Measurements from ENCODE around the gene STK31. TPM values are rescaled to one million over a fixed set of nuclear protein-coding genes. Genes with fewer than 3 reads are reported as not detected.
"Not testable (repeated sequence)": the region's sequence is repeated elsewhere in the genome, so short reads cannot be mapped to it uniquely, and the experiment has no call there.

Gene STK31
- total and polyA plus RNA-seq, 3 donors from 2014 or later = 59.7 to 79.8 (median 76.8) TPM

GRCh38 chr7:23873306-23873705 is 163.3 kb downstream of the STK31 start:
- no peaks in the 10 kb centered on the region for H3K4me1 ChIP-seq
- intact Hi-C loops (cut with DNase I; ENCODE audit: low total_unique reads) = no loop called here
- no peaks in the 10 kb centered on the region for H3K9me3 ChIP-seq
- no peak for DNase-seq
- no peak overlapping the region for H3K27ac ChIP-seq
- TF ChIP-seq POLR2A (IDR thresholded peaks at IDR 0.05) (no peak), CTCF (IDR thresholded peaks at IDR 0.05) (no peak)
- no peak overlapping the region for H3K4me3 ChIP-seq
- WGBS, 2 donors = 80 to 85% methylated on average over 1 of the region's 1 CpG
- no peaks in the 10 kb centered on the region for H3K27me3 ChIP-seq
- H3K36me3 ChIP-seq (ENCODE audit: low read depth, missing control alignments) = no peaks in the 10 kb centered on the region

- H3K9me3 ChIP-seq; intact Hi-C loops (cut with DNase I; ENCODE audit: low total_unique reads); H3K4me3 ChIP-seq; H3K27me3 ChIP-seq; H3K27ac ChIP-seq; DNase-seq; H3K4me1 ChIP-seq; H3K36me3 ChIP-seq (ENCODE audit: low read depth, missing control alignments): not testable (repeated sequence)
- WGBS, 2 donors = 83 to 87% methylated on average over 3 of the region's 3 CpGs
These were observed 166.5 kb downstream of the STK31 start for GRCh38 chr7:23876526-23876925.

Other genes with a start within 250 kb of the STK31 start
- gene IGF2BP3, start 239.7 kb upstream of the STK31 start, total RNA-seq = 10 to 100 TPM; 20.1 to 36.0 TPM
- 17.8 TPM for gene IGF2BP3, start 239.7 kb upstream of the STK31 start, polyA plus RNA-seq (ENCODE audit: insufficient read depth, low read depth, low replicate concordance)
- 10 to 100 TPM; 62.8 to 76.1 TPM for gene TRA2A, start 178.2 kb upstream of the STK31 start, total RNA-seq
- 60.9 TPM for gene TRA2A, start 178.2 kb upstream of the STK31 start, polyA plus RNA-seq (ENCODE audit: insufficient read depth, low read depth, low replicate concordance)
- 10 to 100 TPM; 32.0 to 97.2 TPM for gene CCDC126, start 112.8 kb upstream of the STK31 start, total RNA-seq
- 80.1 TPM for gene CCDC126, start 112.8 kb upstream of the STK31 start, polyA plus RNA-seq (ENCODE audit: insufficient read depth, low read depth, low replicate concordance)
- gene FAM221A, start 30.0 kb upstream of the STK31 start, total RNA-seq = 10 to 100 TPM; 32.9 to 55.7 TPM
- gene FAM221A, start 30.0 kb upstream of the STK31 start, polyA plus RNA-seq (ENCODE audit: insufficient read depth, low read depth, low replicate concordance) = 29.5 TPM